ENCODE measurements around the gene KCNJ4.

Gene KCNJ4

GRCh38 chr22:38455076-38455529 is at the start of gene KCNJ4:
Gene KCNJ4, minus strand, starts transcription at chr22:38455199. Its CDS starts 27,067 bp downstream, at chr22:38428132.
- no peak for DNase-seq

GRCh38 chr22:38503021-38503420 is 48.0 kb upstream of the KCNJ4 start:
- no peak for DNase-seq

GRCh38 chr22:38501797-38502672 is 47.0 kb upstream of the KCNJ4 start:
- no peak for DNase-seq

GRCh38 chr22:38497869-38498268 is 42.9 kb upstream of the KCNJ4 start:
- no peak for DNase-seq

- no peak for DNase-seq
Observed at GRCh38 chr22:38494939-38495338, 39.9 kb upstream of the KCNJ4 start.

GRCh38 chr22:38494498-38494897 is 39.5 kb upstream of the KCNJ4 start:
- no peak for DNase-seq

- no peak for DNase-seq
Observed at GRCh38 chr22:38491707-38492348, 36.8 kb upstream of the KCNJ4 start.

- DNase-seq, result no peak
Observed at GRCh38 chr22:38490915-38491314, 35.9 kb upstream of the KCNJ4 start.

- DNase-seq, result no peak
Observed at GRCh38 chr22:38490475-38490874, 35.5 kb upstream of the KCNJ4 start.

- DNase-seq, result no peak
Observed at GRCh38 chr22:38489561-38490145, 34.7 kb upstream of the KCNJ4 start.

- no peak for DNase-seq
Observed at GRCh38 chr22:38489142-38489541, 34.1 kb upstream of the KCNJ4 start.

- DNase-seq, result no peak
Observed at GRCh38 chr22:38487946-38488345, 32.9 kb upstream of the KCNJ4 start.

GRCh38 chr22:38485783-38486182 is 30.8 kb upstream of the KCNJ4 start:
- no peak for DNase-seq

- DNase-seq, result no peak
Observed at GRCh38 chr22:38484244-38484643, 29.2 kb upstream of the KCNJ4 start.

- DNase-seq, result no peak
Observed at GRCh38 chr22:38482662-38483308, 27.8 kb upstream of the KCNJ4 start.

GRCh38 chr22:38481871-38482332 is 26.9 kb upstream of the KCNJ4 start:
- no peak for DNase-seq

- no peak for DNase-seq
Observed at GRCh38 chr22:38481162-38481870, 26.3 kb upstream of the KCNJ4 start.

GRCh38 chr22:38479096-38479837 is 24.3 kb upstream of the KCNJ4 start:
- DNase-seq, result no peak

GRCh38 chr22:38477585-38477984 is 22.6 kb upstream of the KCNJ4 start:
- DNase-seq, result no peak

- DNase-seq, result no peak
Observed at GRCh38 chr22:38474003-38474607, 19.1 kb upstream of the KCNJ4 start.

GRCh38 chr22:38471237-38471636 is 16.2 kb upstream of the KCNJ4 start:
- DNase-seq, result no peak
